Activated CD4-positive, alpha-beta T cell treated with anti-CD3 and anti-CD28 coated beads, Interleukin-2, amount 50 U/mL, for 16 hours (primary cell): ENCODE measurements around the gene ZSWIM7.
"Not testable (repeated sequence)": the region's sequence is repeated elsewhere in the genome, so short reads cannot be mapped to it uniquely, and the experiment has no call there.

ENCODE experiments used
- DNase-seq: peaks from one replicate; pipeline ENCODE4 v3.0.0-alpha.2; 2020

The ZSWIM7 gene

DNA sequence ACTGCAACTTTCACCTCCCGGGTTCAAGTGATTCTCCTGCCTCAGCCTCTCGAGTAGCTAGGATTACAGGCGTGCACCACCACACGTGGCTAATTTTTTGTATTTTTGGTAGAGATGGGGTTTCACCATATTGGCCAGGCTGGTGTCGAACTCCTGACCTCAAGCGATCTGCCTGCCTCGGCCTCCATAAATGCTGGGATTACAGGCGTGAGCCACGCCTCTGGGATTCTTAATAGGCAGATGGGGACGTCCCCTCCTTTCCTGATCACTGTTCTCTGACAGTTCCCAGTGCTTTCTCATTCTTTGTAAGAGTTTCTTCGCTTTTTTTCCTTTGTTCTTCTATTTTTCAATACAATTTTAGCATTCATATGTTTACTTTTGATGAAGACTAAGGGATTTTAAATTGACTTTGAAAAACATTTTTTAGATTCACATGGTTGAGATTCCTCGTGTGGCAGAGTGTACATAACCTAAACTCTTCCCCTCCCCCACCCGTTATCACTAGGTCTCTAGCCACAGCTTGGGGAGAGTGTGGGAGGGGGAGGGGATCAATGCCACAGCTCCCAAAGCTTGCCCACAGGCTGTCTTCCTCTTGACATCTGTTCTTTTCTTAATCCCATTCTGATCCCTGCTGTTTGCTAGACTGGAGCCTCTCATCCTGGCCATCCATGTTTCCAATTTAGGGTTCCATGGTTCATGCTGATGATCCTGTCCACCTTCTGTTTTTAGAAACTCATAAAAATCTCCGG is 43.5 kb downstream of the ZSWIM7 start:
- DNase-seq: no peak

DNA sequence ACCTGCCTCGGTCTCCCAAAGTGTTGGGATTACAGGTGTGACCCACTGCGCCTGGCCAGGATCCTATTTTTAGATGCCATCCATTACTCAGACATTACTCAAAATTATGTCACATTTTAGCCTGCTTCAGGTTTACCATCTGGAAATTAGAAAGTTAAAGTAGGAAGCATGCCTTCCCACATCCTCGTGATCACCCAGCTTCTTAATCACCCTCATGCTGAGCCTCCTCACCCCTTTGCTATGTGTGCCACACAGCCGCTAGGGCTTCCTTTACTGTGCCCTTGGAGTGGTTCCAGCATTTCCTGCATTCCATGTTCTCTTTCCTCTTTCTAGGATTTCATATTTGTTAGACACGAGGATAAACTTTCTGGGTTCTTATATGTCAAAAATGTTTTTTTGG is 45.3 kb downstream of the ZSWIM7 start:
- DNase-seq: no peak

DNA sequence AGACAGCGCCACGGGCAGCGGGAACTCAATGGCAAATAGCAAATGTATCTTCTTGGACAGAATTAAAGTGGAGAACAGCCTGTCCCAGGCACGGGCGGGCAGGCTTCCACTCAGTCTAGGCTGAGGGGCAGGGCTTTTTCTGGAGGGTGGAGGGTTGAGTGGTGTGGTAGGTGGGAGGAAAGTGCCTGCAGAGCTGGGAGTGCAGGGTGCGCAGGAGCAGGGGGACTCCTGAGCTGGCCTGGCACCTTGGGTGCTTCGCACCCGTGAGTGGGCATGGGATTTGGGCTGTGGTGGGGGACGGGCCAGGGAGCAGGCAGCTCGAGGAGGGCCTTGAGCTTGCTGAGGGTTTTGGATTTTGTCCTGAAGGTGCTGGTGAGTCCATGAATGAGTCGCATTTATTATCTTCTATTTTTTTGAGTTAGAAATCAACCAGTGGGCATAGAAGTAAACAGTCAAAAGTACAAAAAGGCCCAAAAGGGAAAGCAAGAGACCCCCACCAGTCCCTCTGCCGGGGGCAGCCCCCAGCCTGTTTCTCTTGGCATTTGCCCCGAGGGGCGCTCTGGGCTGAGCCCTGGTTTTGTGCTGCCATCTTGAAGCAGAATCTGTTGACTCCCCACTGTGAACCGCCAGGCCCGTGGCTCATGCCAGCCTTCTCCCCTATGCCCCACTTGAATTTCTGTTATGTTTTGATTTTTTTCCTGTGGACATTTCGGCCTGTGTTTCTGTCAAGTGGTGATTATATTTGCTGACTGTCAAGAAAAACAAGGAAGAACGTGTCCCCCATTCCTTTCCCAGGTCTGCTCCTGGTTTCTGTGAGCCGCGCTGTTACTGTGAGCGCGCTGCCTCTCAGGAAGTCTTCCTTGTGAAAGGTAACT is 46.4 kb downstream of the ZSWIM7 start:
- no peak for DNase-seq

DNA sequence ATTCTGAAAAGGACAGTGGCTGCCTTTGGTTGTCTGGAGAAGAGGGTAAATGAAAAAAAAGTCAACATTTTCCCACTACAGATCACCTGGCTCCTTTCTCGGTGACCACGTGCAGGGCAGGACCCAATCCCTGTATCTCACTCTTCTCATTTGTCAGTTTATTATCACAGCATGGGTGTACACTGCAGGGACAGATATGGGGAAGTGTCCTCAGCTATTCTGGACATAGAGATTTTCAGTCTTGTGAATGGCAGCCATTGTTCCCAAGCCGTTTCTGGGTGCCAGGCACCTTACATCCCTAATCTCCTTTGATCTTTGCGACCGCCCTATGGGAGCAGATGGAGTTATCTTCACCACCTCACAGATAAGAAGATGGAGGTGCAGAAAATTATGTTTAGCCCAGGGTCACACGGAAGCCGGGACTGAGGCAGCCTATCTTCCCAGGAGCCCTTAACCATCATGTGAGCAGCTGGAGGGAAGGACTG is 47.4 kb downstream of the ZSWIM7 start:
- no peak for DNase-seq

DNA sequence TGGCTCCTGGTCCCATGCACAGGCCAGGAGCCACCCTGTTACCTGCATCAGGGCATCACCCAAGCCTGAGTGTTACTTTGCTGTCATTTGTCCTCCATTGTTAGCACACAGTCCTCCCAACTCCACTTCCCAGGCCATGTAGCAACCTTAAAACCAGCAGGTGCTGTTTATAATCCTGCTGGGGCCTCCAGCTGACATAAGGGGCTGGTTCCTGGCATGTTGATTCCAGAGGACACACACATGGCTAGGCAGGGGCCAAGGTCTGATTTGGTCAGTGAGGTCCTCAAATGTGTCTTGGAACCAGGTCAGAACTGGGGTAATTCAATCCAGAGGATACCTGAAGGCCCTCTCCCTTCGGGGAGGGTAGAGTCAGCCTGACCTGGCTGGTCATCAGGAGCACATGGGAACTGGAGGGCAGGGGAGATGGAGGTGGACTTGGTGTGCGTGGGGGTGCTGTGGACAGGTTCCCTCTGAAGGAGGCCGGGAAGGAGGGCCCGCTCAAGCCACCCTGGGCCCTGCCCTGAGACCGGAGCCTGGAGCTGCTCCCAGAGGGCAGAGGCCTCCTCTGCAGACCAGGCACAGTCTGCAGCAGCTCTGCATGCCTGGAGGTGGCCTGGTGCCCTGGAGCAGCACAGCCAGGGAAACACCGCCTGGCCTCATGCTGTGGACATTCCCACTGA is 48.0 kb downstream of the ZSWIM7 start:
- DNase-seq: no peak

DNA sequence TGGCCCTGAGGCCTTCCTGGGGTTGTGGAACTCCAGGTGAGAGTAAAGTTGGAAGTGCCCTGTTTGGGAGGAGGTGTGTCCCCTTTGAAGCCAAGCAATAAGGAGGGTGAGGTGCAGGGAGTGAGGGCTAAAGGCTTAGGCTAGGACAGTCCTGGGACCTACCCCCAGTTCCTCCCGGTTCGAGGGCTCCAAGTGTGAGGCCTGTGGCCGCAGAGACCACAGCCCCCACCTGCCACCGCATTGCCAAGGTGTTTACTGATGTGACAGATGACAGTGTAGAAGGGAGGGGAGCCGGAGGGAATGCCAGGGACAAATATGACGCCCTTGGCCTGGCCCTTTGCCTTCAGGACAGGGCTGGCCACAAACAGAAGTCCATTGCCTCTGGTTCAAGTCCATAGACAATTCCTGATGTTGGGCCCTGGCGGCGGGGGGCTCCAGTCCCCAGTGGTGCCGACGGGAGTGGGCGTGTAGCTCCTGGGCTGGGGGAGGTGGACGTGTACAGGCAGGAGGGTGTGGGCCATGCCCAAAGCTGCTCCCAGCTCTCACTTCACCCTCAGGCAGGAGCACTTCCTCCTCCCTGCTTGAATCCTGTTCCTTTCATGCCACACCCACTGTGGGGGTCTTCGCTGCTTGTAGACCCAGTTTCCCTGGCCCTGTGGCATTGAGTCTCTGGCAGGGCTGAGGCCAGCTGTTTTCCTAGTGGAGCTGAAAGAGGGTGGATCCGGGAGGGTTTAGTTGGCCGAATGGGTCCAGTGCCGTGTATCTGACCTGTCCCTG is 51.3 kb downstream of the ZSWIM7 start:
- DNase-seq: no peak

DNA sequence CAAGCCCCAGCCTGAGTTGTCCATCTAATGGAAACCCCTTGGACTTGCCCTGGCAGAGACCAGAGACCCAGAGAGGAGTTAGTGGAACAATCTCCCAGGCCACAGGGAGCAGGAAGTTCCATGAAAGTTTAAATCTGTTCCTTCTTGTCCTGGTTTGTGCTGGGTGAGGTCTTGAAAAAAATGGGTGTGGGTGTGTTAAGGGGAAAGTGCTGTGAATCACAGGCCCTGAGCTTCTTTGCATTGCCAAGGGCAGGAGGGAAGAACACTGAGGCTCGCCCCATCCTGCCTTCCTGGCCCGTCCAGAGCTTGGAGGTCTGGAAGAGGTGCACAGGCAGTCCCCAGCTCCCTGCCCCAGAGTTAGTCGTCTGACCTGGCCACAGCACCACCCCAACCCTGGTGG is 52.2 kb downstream of the ZSWIM7 start:
- DNase-seq: no peak

DNA sequence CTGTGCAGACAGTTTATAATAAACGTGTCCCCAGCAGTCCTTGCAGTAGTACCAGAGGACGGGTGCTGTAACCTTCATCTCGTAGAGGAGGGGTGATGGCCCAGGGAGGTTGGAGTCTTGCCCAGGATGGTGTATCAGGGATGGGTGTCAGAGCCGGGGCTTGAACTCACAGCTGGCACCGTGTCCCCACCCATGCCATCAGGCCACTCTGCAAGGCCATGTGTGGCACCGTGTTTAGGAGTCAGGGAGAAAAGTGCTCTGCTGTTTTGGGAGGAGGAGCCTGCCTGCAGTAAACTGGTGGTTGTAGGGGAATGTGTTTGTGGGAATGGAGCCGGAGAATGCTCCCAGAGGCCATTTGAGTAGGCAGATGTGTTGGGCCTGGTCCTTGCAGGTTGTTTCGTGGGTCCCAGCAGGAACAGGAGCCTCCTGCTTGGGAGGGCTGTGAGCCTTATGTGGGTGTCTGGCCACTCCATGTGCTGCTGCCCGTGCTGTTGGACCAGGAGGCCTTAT is 52.8 kb downstream of the ZSWIM7 start:
- DNase-seq: no peak

DNA sequence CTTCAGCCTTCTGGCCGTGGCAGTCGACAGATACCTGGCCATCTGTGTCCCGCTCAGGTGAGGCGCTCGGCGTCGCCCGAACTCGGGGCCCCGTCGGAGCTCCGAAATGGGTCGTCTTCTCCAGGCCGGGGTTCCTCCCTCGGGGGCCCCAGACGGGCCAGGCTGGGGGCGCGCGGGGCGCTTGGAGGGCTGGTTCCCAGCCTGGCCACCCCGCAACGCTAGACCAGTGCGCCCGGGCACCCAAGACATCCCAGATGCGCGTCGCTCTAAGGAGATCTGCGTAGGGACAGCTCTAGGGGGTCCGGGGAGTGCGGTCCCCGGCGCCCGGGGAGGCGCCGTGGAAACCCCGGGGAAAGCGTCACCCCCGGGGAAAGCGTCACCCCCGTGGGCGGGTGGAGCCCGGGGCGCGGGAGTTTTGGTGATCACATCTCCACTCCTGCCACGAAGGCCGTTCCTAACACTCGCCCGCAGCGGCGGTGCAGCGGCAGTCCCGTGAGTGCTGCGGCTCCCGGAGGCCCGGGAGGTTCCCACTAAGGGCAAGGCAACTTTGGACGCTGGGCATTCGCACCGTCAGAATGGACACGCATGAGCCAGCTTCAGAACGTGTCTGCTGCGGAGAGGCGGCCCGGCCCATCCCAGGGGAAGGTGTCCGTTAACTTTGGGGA is 53.8 kb downstream of the ZSWIM7 start:
- DNase-seq: no peak

DNA sequence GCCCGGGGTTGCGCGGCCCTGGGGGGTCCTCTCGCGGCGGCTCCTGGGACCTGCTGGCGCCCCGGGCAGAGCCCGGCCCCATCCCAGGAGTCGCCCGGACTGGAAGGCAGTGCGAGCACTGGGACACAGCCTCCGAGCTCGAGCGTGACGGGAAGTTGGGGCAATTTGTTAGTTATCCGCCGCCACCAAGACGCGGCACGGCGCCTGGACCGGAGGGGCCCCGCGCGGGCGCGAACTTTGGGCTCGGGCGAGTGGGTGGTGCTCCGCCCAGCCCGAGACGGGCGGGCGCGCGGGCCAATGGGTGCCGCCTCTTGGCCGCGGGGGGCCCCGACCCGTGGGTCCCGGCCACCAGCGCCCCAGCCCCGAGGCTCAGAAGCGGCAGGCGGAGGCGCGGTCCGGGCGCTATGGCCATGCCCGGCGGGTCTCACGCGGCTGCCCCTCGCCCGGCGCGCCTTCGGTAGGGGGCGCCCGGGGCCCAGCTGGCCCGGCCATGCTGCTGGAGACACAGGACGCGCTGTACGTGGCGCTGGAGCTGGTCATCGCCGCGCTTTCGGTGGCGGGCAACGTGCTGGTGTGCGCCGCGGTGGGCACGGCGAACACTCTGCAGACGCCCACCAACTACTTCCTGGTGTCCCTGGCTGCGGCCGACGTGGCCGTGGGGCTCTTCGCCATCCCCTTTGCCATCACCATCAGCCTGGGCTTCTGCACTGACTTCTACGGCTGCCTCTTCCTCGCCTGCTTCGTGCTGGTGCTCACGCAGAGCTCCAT is 54.6 kb downstream of the ZSWIM7 start, which contains the start of gene ADORA2B:
TSS of gene ADORA2B (plus strand) at position 372 of the 768 bp plus-strand sequence. CDS start at position 491, 119 bp downstream.
- peak; percentile 48 for DNase-seq

DNA sequence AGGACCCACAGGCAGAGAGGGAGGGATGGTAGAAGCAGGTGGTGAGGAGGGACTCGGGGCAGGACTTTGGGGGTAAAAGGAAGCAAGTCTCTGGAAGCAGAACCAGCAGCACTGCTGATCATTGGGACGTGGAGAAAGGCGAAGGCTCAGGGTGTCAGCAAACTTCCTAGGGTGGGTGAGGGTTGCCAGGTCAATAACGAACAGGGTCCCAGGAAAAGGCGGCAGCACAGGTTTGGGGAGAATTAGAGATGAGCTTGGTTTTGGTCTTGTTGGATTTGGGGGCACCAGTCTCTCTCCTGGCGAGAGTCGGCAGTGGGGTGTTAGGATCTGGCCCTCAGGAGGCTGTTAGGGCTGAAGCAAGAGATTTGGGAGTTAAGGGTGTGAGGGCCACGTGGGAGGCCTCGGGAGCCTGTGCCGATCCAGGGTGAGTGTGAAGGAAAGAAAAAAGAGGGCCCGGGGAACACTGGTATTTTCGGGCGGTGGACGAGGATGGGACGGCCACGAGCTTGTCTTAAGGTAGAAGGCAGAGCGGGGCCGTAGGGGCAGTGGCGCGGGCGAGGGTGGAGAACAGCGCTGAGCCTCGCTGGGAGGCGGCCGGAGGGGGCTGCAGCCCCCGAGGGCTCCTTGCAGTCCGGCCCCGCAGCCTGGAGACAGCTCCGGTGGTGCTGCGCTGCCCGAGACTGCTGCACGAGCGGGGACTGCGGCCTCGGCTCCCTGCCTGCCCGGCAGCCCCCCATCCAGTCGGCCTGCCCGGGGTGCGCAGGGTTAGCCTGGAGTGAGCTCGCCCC is 55.3 kb downstream of the ZSWIM7 start:
- no peak for DNase-seq

DNA sequence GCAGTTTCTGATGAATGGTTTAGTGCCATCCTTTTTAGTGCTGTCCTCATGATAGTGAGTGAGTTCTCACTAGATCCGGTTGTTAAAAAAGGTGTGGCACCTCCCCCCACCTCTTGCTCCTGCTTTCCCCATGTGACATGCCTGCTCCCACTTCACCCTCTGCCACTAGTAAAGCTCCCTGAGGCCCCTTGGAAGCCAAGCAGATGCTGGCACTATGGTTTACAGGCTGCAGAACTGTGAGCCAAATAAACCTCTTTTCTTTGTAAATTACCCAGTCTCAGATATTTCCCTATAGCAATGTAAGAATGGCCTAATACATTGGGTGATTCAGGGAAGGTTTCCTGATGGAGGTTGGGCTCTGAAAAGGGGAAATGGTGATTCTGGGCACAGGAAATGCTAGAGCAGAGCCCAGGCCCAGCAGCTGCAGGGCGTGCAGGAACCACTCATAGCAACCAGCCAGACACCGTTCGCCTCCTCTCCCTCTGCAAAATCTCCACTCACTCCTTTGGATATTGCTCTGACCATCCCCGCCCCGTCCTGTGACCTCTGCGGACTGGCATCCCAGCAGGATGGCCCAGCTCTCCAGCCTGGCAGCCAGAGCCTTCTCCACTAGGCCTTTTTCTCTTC is 57.2 kb downstream of the ZSWIM7 start:
- DNase-seq: no peak

DNA sequence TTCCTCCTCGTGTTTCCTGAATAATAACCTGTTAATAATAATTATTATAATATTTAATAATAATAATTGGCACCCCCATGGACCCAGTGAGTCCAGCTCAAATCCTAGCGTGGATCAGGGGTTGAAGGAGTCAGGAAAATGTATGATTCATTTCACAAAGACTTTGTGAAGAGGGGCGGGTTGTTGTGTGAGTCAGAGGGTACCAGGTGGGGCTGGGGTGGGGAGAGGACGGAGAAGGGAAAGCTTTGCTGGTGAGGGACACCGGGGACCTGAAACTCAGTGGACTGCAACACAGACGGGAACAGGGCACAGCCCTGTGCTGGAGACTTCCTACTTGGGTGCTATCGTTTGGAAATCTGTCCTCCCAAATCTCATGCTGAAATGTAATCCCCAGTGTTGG is 57.7 kb downstream of the ZSWIM7 start:
- no peak for DNase-seq

DNA sequence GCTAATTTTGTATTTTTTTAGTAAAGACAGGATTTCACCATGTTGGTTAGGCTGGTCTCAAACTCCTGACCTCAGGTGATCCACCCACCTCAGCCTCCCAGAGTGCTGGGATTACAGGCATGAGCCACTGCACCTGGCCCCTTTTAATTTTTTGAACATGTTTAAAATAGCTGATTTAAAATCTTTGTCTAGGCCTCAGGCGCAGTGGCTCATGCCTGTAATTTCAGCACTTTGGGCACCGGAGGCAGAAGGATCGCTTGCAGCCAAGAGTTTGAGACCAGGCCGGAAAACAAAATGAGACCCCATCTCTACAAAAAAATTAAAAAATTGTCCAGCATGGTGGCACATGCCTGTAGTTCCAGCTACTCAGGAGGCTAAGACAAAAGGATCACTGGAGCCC is 63.0 kb downstream of the ZSWIM7 start:
- DNase-seq: not testable (repeated sequence)

DNA sequence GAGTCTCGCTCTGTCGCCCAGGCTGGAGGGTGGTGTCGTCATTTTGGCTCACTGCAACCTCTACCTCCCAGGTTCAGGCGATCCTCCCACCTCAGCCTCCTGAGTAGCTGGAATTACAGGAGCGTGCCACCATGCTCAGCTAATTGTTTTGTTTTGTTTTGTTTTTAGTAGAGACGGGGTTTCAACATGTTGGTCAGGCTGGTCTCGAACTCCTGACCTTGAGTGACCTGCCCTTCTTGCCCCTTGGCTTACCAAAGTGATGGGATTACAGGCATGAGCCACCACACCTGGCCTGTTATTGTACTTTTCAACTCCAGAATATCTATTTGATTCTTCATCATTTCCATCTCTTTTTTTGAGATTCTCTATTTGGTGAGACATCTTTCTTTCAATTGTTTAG is 63.6 kb downstream of the ZSWIM7 start:
- DNase-seq: no peak

DNA sequence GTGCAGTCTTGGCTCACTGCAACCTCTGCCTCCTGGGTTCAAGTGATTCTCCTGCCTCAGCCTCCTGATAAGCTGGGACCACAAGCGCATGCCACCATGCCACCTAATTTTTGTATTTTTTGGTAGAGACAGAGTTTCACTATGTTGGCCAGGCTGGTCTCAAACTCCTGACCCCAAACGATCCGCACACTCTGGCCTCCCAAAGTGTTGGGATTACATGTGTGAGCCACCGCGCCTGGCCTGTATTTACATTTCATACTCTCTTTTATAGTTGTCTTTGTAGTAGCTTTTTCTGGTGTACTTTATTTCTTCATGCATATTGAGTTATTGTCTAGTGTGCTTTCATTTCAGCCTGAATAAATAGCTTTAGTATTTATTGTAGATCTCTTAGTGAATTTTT is 64.6 kb downstream of the ZSWIM7 start:
- no peak for DNase-seq

DNA sequence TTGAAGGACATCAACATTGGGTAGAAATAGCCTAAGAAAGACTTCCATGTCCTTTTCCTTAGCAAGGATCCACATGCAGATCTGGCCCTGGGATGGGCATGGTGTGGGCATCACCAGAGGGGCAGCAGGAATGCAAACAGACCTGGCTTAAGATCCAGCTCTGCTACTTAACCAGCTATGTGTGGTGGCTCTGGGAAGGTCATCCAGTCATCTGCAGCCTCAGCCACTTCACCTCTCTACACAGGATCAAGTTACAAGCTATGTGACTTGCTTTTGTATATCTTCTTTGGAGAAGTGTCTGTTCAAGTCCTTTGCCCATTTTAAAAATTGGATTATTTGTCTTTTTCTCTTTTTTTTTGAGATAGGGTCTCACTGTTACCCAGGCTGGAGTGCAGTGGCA is 68.1 kb downstream of the ZSWIM7 start:
- DNase-seq: no peak

DNA sequence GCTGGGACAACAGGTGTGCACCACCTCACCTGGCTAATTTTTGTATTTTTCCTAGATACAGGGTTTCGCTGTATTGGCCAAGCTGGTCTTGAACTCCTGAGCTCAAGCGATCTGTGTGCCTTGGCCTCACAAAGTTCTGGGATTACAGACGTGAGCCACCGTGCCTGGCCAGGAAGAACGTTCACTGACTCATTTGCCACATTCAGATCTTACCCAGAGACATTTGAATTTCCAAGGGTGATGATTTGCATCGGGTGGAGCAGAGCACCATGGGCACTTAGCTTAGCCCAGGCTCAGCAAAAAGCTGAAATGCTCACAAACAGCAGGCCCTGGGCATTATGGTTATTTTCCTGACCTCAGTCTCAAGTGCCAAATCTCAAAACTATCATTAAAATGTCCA is 69.1 kb downstream of the ZSWIM7 start:
- DNase-seq: no peak

DNA sequence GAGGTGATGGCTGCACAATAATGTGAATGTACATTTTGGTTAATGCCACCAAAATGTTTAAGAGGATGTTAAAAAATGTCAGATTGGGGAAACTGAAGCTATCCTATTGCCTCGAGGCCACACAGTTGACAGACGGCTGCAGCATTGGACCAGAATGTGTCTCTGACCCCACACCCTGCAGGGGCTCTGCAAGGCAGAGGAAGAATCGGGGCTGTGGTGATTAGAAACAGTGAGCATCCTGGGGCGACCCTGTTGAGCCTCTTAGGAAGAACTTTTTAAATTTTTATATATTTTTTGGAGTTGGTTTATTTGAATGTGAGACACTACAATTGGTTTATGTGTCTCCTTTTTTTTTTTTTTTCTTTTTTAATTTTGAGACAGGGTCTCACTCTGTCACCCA is 69.6 kb downstream of the ZSWIM7 start:
- DNase-seq: no peak
